ENCODE measurements around the gene MAN1B1. TPM values are rescaled to one million over a fixed set of nuclear protein-coding genes. Genes with fewer than 3 reads are reported as not detected.

The MAN1B1 gene
- total RNA-seq, 1 donor from 2014 or later = 31.8 TPM

DNA sequence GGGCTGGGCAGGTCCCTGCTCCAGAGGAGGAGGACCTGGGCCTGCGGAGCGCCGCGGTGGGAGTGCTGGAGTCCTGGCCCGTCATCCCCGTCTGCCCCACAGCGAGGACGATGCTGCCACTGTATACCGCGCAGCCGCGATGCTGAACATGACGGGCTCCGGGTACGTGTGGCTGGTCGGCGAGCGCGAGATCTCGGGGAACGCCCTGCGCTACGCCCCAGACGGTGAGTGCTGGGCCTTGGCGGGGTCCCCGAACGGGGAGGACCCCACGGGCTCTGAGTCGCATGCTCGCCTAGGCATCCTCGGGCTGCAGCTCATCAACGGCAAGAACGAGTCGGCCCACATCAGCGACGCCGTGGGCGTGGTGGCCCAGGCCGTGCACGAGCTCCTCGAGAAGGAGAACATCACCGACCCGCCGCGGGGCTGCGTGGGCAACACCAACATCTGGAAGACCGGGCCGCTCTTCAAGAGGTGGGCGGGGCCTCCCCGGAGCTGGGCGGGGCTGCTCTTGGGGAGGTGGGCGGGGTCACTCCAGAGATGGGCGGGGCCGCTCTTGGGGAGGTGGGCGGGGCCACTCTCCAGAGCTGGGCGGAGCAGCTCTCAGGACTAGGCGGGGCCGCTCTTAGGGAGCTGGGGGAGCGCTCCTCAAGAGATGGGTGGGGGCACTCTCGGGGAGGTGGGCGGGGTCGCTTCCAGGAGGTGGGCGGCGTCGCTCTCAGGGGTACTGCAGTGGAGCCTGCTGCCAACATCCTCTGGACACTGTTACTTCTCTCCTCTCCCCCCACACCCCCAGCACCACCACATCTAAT lies 70.0 kb downstream of the MAN1B1 start:
- Histone ChIP-seq H3K36me3 (ENCODE audit: control insufficient read depth in 3 of 3, insufficient read depth in 3 of 3, low read length in 3 of 3) (no peaks in the 10 kb centered on the region), H3K27ac (ENCODE audit: low read depth, low read length) (no peak overlapping the region), H3K27me3 (ENCODE audit: control insufficient read depth in 3 of 3, insufficient read depth in 3 of 3, low read length in 3 of 3) (peaks cover 64 to 72% (median 70%) of the 10 kb centered on the region in 3 donors), H3K9ac (ENCODE audit: low read depth in 1 of 3, low read length in 3 of 3) (no peak overlapping the region), H3K9me3 (ENCODE audit: control insufficient read depth in 3 of 3, low read length in 3 of 3) (no peaks in the 10 kb centered on the region), H3K4me1 (ENCODE audit: control insufficient read depth in 3 of 3, insufficient read depth in 3 of 3, low read length in 3 of 3) (peaks cover 0 to 4% (median 4%) of the 10 kb centered on the region in 3 donors), H3K4me3 (ENCODE audit: low read length in 3 of 3) (no peak overlapping the region)

DNA sequence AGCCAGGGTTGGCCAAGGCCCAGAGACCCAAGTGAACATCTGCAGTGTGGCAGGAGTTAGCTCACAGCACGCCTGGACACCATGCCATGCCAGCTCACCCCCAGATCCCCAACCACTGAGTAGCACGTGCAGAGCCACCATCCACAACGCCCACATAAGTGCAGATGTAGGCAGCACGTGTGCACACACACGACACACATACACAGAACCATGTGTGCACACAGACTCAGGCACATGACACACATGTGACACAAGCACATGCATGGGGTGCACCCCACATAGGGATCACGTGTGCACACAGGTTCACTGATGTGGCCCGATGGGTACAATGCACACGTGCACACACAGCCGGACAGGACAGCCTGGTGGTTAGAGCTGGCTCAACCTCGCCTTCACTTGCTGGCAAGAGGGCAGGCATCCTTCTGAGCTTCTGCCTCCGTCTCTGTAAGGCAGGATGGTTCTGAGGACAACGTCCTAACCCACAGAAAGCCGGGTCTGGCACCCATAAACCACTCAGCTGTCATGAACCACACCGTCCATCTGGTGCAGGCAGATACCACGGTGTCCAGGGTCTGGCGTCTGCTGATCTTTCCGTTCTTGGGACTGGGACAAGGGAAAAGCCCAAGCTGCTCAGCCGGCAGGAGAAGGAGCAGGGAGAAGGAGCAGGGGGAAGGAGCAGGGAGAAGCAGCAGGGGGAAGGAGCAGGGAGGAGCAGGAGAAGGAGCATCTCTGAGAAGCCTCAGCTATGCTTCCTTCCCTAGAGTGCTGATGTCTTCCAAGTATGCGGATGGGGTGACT lies 71.0 kb downstream of the MAN1B1 start:
- Histone ChIP-seq H3K9me3 (ENCODE audit: control insufficient read depth in 3 of 3, low read length in 3 of 3) (no peaks in the 10 kb centered on the region), H3K9ac (ENCODE audit: low read depth in 1 of 3, low read length in 3 of 3) (no peak overlapping the region), H3K4me1 (ENCODE audit: control insufficient read depth in 3 of 3, insufficient read depth in 3 of 3, low read length in 3 of 3) (peaks cover 0 to 8% (median 4%) of the 10 kb centered on the region in 3 donors), H3K36me3 (ENCODE audit: control insufficient read depth in 3 of 3, insufficient read depth in 3 of 3, low read length in 3 of 3) (no peaks in the 10 kb centered on the region), H3K27ac (ENCODE audit: low read depth, low read length) (no peak overlapping the region), H3K27me3 (ENCODE audit: control insufficient read depth in 3 of 3, insufficient read depth in 3 of 3, low read length in 3 of 3) (peaks cover 66 to 74% (median 74%) of the 10 kb centered on the region in 3 donors), H3K4me3 (ENCODE audit: low read length in 3 of 3) (no peak overlapping the region)

DNA sequence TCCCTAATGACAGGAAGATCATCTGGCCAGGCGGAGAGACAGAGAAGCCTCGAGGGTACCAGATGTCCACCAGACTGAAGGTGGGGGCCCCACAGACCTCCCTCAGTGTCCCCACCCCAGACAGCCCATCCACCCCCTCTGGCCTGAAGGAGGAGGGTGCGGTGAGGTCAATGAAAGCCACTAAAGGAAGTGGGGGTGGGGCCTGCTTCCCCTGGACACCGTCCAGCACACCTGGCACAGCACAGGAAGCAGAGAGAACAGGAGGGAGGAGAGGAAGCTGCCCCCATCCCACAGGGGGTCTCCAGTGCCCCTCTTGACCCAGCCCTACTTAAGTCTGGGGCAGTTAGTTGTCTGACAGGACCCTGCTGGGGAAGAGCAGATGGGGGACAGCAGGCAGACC lies 71.8 kb downstream of the MAN1B1 start:
- Histone ChIP-seq H3K9ac (ENCODE audit: low read depth in 1 of 3, low read length in 3 of 3) (no peak overlapping the region), H3K36me3 (ENCODE audit: control insufficient read depth in 3 of 3, insufficient read depth in 3 of 3, low read length in 3 of 3) (no peaks in the 10 kb centered on the region), H3K4me1 (ENCODE audit: control insufficient read depth in 3 of 3, insufficient read depth in 3 of 3, low read length in 3 of 3) (peaks cover 3 to 15% (median 8%) of the 10 kb centered on the region in 3 donors), H3K27me3 (ENCODE audit: control insufficient read depth in 3 of 3, insufficient read depth in 3 of 3, low read length in 3 of 3) (peaks cover 65 to 81% (median 73%) of the 10 kb centered on the region in 3 donors), H3K27ac (ENCODE audit: low read depth, low read length) (no peak overlapping the region), H3K9me3 (ENCODE audit: control insufficient read depth in 3 of 3, low read length in 3 of 3) (no peaks in the 10 kb centered on the region), H3K4me3 (ENCODE audit: low read length in 3 of 3) (no peak overlapping the region)

Small RNAs within 50 kb of the gene (small RNA-seq; reads per million reads assigned to genes)
- gene RF00153 = 0.07 reads per million

Other genes with a start within 250 kb of the MAN1B1 start
- 0.52 TPM for gene AJM1, start 244.5 kb upstream of the MAN1B1 start, total RNA-seq
- gene PHPT1, start 237.6 kb upstream of the MAN1B1 start, total RNA-seq = 109 TPM
- 0.52 TPM for gene MAMDC4, start 234.6 kb upstream of the MAN1B1 start, total RNA-seq
- 196 TPM for gene EDF1, start 220.7 kb upstream of the MAN1B1 start, total RNA-seq
- gene TRAF2, start 200.5 kb upstream of the MAN1B1 start, total RNA-seq = 4.7 TPM
- gene FBXW5, start 142.2 kb upstream of the MAN1B1 start, total RNA-seq = 45.4 TPM
- gene C8G, start 141.7 kb upstream of the MAN1B1 start, total RNA-seq = not detected
- not detected for gene LCN12, start 134.7 kb upstream of the MAN1B1 start, total RNA-seq
- 4.2 TPM for gene PTGDS, start 109.5 kb upstream of the MAN1B1 start, total RNA-seq
- gene LCNL1, start 104.0 kb upstream of the MAN1B1 start, total RNA-seq = under 0.01 TPM
- 2.1 TPM for gene PAXX, start 94.6 kb upstream of the MAN1B1 start, total RNA-seq
- gene CLIC3, start 90.4 kb upstream of the MAN1B1 start, total RNA-seq = not detected
- 5.2 TPM for gene ABCA2, start 58.7 kb upstream of the MAN1B1 start, total RNA-seq
- not detected for gene FUT7, start 54.9 kb upstream of the MAN1B1 start, total RNA-seq
- gene NPDC1, start 40.8 kb upstream of the MAN1B1 start, total RNA-seq = 5.7 TPM
- 5.2 TPM for gene ENTPD2, start 32.9 kb upstream of the MAN1B1 start, total RNA-seq
- 1.0 TPM for gene SAPCD2, start 16.4 kb upstream of the MAN1B1 start, total RNA-seq
- gene UAP1L1, start 9.5 kb upstream of the MAN1B1 start, total RNA-seq = 1.0 TPM
- 19.8 TPM for gene DPP7, start 27.7 kb downstream of the MAN1B1 start, total RNA-seq
- not detected for gene GRIN1, start 52.2 kb downstream of the MAN1B1 start, total RNA-seq
- not detected for gene LRRC26, start 83.1 kb downstream of the MAN1B1 start, total RNA-seq
- not detected for gene TMEM210, start 85.1 kb downstream of the MAN1B1 start, total RNA-seq
- 21.4 TPM for gene ANAPC2, start 101.6 kb downstream of the MAN1B1 start, total RNA-seq
- gene SSNA1, start 101.7 kb downstream of the MAN1B1 start, total RNA-seq = 47.0 TPM
- gene TPRN, start 113.8 kb downstream of the MAN1B1 start, total RNA-seq = 2.6 TPM
- gene TMEM203, start 118.7 kb downstream of the MAN1B1 start, total RNA-seq = 32.9 TPM
- 4.7 TPM for gene NDOR1, start 118.7 kb downstream of the MAN1B1 start, total RNA-seq
- not detected for gene RNF208, start 135.3 kb downstream of the MAN1B1 start, total RNA-seq
- not detected for gene CYSRT1, start 138.2 kb downstream of the MAN1B1 start, total RNA-seq
- gene RNF224, start 140.5 kb downstream of the MAN1B1 start, total RNA-seq = not detected
- not detected for gene SLC34A3, start 143.9 kb downstream of the MAN1B1 start, total RNA-seq
- gene TUBB4B, start 154.3 kb downstream of the MAN1B1 start, total RNA-seq = 97.1 TPM
- not detected for gene STPG3, start 164.3 kb downstream of the MAN1B1 start, total RNA-seq
- 33.9 TPM for gene NELFB, start 168.3 kb downstream of the MAN1B1 start, total RNA-seq
- gene TOR4A, start 190.7 kb downstream of the MAN1B1 start, total RNA-seq = 2.1 TPM
- gene NRARP, start 215.3 kb downstream of the MAN1B1 start, total RNA-seq = 2.1 TPM